Osteoblast (primary cell): ENCODE results near the gene PIEZO1. TPM values are rescaled to one million over a fixed set of nuclear protein-coding genes. Genes with fewer than 3 reads are reported as not detected.

Experiments used
- DNase-seq: peaks from one replicate; pipeline ENCODE4 v3.0.0; 2011; ENCODE audit warnings: low spot score, mixed read lengths; ENCODE audit not compliant: insufficient read length; ENCODE audit errors: missing footprints
- H2AFZ ChIP-seq: 2 replicates; pipeline ENCODE4 v1.6.0; 2011; ENCODE audit warnings: mild to moderate bottlenecking, low read length
- H3K27ac ChIP-seq: 2 replicates; pipeline ENCODE4 v1.5.1; 2011; ENCODE audit warnings: mild to moderate bottlenecking, low read depth, low read length, moderate library complexity
- H3K27me3 ChIP-seq: 2 replicates; pipeline ENCODE4 v1.6.0; 2012; ENCODE audit warnings: mild to moderate bottlenecking, control low read depth, inconsistent platforms, low read length, moderate library complexity; ENCODE audit not compliant: insufficient read depth
- H3K36me3 ChIP-seq: 2 replicates; pipeline ENCODE4 v1.5.1; 2011; ENCODE audit warnings: mild to moderate bottlenecking, low read length, control low read depth, moderate library complexity; ENCODE audit not compliant: insufficient read depth
- H3K4me1 ChIP-seq: 2 replicates; pipeline ENCODE4 v1.5.1; 2011; ENCODE audit warnings: mild to moderate bottlenecking, low read length, control low read depth, moderate library complexity; ENCODE audit not compliant: insufficient read depth
- H3K4me2 ChIP-seq: 2 replicates; pipeline ENCODE4 v1.6.0; 2011; ENCODE audit warnings: mild to moderate bottlenecking, low read length; ENCODE audit not compliant: insufficient read depth
- H3K4me3 ChIP-seq: fragments of 200-600 bp; sonication (generic); 3 replicates; pipeline ENCODE4 v1.5.1; 2012; ENCODE audit warnings: mild to moderate bottlenecking, low read length, inconsistent platforms; ENCODE audit not compliant: insufficient read depth
- H3K79me2 ChIP-seq: 2 replicates; pipeline ENCODE4 v1.6.0; 2012; ENCODE audit warnings: mild to moderate bottlenecking, low read length, control low read depth, inconsistent platforms; ENCODE audit not compliant: insufficient read depth
- H3K9me3 ChIP-seq: 2 replicates; pipeline ENCODE4 v1.5.1; 2011; ENCODE audit warnings: low read depth, low read length, control low read depth
- H4K20me1 ChIP-seq: 2 replicates; pipeline ENCODE4 v1.6.0; 2012; ENCODE audit warnings: mild to moderate bottlenecking, low read length, control low read depth; ENCODE audit not compliant: insufficient read depth
- total RNA-seq: library from RNA; depleted of rRNA; stranded (reverse); fragments of >200 nt; gene quantifications from 2 replicates; pipeline ENCODE4 v1.2.3, GENCODE V29; 2012
- TF ChIP-seq, protein P1 (sequence below): IDR thresholded peaks from 2 replicates; pipeline ENCODE4 v1.5.1; 2011; ENCODE audit warnings: mild to moderate bottlenecking, low read depth, low read length, moderate library complexity; ENCODE audit errors: extremely low read depth

Gene PIEZO1
- total RNA-seq, 1 donor = 207 TPM

- Histone ChIP-seq H3K9me3 (no peaks in the 10 kb centered on the region), H3K36me3 (peaks cover 91% of the 10 kb centered on the region), H3K4me1 (no peaks in the 10 kb centered on the region), H3K27me3 (no peaks in the 10 kb centered on the region), H2AFZ (no peak overlapping the region), H3K4me2 (no peak overlapping the region), H3K4me3 (no peak overlapping the region), H3K79me2 (peaks cover 6% of the 10 kb centered on the region), H4K20me1 (peaks cover 11% of the 10 kb centered on the region), H3K27ac (no peak overlapping the region)
- peak; percentile 86 for DNase-seq
- TF ChIP-seq, protein P1, sequence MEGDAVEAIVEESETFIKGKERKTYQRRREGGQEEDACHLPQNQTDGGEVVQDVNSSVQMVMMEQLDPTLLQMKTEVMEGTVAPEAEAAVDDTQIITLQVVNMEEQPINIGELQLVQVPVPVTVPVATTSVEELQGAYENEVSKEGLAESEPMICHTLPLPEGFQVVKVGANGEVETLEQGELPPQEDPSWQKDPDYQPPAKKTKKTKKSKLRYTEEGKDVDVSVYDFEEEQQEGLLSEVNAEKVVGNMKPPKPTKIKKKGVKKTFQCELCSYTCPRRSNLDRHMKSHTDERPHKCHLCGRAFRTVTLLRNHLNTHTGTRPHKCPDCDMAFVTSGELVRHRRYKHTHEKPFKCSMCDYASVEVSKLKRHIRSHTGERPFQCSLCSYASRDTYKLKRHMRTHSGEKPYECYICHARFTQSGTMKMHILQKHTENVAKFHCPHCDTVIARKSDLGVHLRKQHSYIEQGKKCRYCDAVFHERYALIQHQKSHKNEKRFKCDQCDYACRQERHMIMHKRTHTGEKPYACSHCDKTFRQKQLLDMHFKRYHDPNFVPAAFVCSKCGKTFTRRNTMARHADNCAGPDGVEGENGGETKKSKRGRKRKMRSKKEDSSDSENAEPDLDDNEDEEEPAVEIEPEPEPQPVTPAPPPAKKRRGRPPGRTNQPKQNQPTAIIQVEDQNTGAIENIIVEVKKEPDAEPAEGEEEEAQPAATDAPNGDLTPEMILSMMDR = no peak
These were observed 63.8 kb downstream of the PIEZO1 start for GRCh38 chr16:88721236-88721635.

- Histone ChIP-seq H3K4me1 (no peaks in the 10 kb centered on the region), H3K27me3 (no peaks in the 10 kb centered on the region), H3K4me2 (no peak overlapping the region), H4K20me1 (peaks cover 11% of the 10 kb centered on the region), H3K9me3 (no peaks in the 10 kb centered on the region), H3K36me3 (peaks cover 91% of the 10 kb centered on the region), H2AFZ (no peak overlapping the region), H3K79me2 (no peaks in the 10 kb centered on the region), H3K27ac (no peak overlapping the region), H3K4me3 (no peak overlapping the region)
- TF ChIP-seq, protein P1 = no peak
- peak; percentile 90 for DNase-seq
These were observed 64.5 kb downstream of the PIEZO1 start for GRCh38 chr16:88720396-88720970.

GRCh38 chr16:88719933-88720296 is 65.1 kb downstream of the PIEZO1 start:
- Histone ChIP-seq H3K4me2 (no peak overlapping the region), H3K79me2 (no peaks in the 10 kb centered on the region), H3K27ac (no peak overlapping the region), H3K27me3 (no peaks in the 10 kb centered on the region), H4K20me1 (peaks cover 11% of the 10 kb centered on the region), H2AFZ (no peak overlapping the region), H3K36me3 (peaks cover 91% of the 10 kb centered on the region), H3K4me3 (no peak overlapping the region), H3K4me1 (no peaks in the 10 kb centered on the region), H3K9me3 (no peaks in the 10 kb centered on the region)
- TF ChIP-seq, protein P1 = no peak
- DNase-seq = peak; percentile 85

GRCh38 chr16:88719267-88719932 is 65.6 kb downstream of the PIEZO1 start:
- Histone ChIP-seq H3K27me3 (no peaks in the 10 kb centered on the region), H3K9me3 (no peaks in the 10 kb centered on the region), H3K4me2 (no peak overlapping the region), H3K79me2 (no peaks in the 10 kb centered on the region), H3K4me3 (no peak overlapping the region), H4K20me1 (peaks cover 15% of the 10 kb centered on the region), H3K4me1 (no peaks in the 10 kb centered on the region), H2AFZ (no peak overlapping the region), H3K27ac (no peak overlapping the region), H3K36me3 (peaks cover 91% of the 10 kb centered on the region)
- DNase-seq = peak; percentile 89
- TF ChIP-seq, protein P1 = no peak
